ENCODE data around the gene ALOX5AP.
A peak's percentile ranks its signal among the peaks of the same experiment; 100 is the strongest.

GRCh38 chr13:30739761-30740642, 4.7 kb downstream of the ALOX5AP start:
- TF ChIP-seq POLR2A (IDR thresholded peaks at IDR 0.05) = peak in 1 of 4 donors; percentile 21
- TF ChIP-seq, protein P1, sequence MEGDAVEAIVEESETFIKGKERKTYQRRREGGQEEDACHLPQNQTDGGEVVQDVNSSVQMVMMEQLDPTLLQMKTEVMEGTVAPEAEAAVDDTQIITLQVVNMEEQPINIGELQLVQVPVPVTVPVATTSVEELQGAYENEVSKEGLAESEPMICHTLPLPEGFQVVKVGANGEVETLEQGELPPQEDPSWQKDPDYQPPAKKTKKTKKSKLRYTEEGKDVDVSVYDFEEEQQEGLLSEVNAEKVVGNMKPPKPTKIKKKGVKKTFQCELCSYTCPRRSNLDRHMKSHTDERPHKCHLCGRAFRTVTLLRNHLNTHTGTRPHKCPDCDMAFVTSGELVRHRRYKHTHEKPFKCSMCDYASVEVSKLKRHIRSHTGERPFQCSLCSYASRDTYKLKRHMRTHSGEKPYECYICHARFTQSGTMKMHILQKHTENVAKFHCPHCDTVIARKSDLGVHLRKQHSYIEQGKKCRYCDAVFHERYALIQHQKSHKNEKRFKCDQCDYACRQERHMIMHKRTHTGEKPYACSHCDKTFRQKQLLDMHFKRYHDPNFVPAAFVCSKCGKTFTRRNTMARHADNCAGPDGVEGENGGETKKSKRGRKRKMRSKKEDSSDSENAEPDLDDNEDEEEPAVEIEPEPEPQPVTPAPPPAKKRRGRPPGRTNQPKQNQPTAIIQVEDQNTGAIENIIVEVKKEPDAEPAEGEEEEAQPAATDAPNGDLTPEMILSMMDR (IDR thresholded peaks at IDR 0.05) = no peak

All from upper lobe of left lung (tissue), 4 donors.